Activated CD4-positive, alpha-beta T cell treated with anti-CD3 and anti-CD28 coated beads for 24 hours (primary cell): ENCODE results near the gene TMOD1.

Experiments used
- DNase-seq, 2 donors: peaks; one replicate each; pipeline ENCODE4 v3.0.0-alpha.2; 2020; ENCODE audit warnings: low read depth in 2 of 2

TMOD1 gene

DNA sequence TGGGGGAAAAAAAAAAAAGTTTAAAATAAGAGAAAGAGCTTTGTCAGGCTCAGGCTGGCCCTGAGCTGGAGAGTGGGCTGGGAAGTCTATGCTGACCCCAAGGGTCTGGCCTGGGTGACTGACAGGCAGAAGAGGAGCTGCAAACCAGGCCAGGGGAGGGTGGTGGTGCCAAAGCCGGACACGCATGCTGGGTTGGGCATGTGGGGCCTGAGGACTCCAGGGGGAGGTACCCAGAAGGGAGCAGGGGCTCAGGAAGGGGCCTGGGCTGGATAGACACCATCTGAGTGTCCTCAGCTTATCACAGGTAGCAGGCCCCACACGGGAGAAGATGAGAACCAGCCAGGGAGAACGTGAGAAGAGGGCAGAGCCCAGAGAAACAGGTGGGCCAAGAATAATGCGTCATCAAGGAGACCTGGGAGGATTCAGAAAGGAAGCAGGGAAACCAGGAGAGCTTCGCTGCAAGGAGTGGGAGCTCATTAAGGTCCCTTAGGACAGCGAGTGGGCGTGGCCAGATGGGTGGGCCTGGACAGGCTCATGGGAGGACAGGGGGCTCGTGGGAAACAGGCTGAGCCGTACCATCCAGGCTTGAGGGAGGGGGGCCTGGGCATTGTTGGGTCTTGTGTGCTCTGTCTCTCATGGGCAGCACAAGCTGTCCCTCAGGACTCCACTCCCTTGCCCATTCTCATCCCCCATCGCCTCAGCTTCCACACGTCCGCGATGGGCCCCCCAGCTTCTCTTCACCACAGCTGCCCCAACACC is 16.0 kb downstream of the TMOD1 start:
- DNase-seq, result no peak

DNA sequence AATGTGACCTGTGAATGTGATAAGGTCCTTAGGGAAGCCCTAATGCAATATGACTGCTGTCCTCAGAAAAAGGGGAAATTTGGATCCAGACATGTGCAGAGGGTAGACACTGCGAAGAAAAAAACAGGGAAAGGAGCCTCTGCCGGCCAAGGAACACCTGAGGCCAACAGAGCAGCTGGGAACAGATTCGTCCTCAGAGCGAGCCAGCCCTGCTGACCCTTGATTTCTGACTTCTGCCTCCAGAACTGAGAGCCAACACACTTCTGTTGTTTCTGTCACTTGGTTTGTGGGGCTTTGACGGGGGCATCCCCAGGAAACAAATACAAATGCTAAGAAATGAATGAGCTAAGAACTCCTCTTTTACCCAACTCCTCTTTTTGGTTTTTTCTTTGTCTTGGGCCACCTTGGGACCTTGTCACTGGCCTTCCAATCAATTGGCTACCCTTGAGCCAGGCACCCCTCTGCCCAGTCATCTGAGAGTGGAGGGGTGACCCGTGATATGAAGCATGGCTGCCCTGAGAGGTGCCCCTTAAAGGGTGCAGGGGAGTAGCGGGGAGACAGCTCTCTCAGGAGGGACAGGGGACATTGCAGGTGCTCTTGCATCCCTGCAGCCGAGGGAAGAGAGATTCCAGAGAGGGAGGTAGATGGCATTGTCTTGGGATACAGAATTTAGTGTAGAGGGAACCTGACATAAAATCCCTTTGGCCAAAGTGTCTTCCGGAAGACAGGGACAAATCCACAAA is 16.9 kb downstream of the TMOD1 start:
- no peak for DNase-seq

DNA sequence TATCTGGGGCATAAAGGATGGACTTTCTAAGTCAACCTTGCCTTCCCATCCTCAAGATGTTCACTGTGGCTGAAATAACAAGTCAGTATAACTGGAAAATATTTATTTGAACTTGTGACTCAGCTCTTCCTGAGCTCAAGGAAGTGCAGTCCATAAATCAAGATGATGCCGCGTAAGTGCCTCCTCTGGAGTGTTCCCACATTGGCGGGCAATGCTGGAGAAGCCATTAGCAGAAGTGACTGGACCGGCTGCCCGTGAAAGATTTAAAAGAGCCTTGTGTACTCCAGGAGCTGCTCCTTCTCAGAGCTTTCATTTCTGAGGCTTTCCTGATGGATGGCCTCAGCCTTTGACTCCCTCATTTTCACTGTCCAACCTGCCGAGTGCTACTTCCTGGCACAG is 17.4 kb downstream of the TMOD1 start:
- no peak for DNase-seq

DNA sequence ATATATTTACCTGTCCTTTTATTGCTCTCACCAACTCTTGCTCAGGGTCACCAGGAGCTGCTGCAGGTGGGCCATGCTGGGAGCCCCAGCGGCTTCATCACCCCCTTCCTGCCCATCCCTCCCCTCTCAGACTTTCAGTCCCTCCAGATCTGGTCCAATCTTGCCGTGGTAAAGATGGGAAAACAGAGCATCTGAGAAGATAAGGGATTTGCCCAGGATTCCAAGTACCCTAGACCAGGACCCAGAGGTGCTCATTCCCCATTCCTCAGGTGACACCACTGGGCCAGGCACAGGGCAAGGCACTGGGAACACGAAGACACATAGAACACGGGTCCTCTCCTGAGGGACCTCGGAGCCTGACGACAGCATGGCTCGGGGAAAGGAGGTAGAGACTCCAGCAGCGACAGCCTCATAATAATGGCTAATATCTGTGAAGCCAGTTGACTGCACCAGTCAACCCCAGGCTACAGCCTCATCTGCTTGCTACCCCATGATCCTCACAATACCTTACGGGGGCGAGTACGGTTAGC is 18.0 kb downstream of the TMOD1 start:
- DNase-seq, result no peak

DNA sequence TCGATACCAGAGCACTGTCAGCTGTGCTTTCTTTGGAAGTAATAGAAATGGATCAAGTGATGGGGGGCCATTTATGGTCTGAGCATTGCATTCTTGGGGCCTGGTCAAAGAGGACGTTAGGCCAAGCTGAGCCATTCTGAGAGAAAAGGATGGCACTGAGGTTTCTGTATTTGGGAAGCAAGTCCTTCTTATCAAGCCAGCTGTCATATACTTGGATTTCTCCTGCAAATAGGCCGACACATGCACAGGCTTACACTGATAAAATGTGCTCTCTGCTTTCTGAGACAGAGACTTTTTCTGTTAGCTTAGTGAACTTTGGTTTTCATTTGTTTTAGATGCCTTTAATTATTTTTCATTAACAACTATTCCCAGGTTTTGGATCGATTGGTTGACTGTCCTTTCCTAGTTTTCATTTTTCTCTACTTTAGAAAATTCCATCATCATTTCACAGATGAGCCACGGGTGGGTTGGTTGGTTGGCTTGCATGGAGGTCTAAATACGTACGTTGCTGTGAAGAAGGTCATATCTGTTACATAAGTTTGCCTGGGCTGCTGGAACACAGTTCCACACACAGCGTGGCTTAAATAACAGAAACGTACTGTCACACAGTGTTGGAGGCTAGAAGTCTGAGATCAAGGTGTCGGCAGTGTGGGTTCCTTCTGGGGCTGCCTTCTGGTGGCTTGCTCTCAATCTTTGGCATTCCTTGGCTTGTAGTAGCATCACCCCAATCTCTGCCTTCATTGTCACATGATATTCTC is 20.3 kb downstream of the TMOD1 start:
- DNase-seq, result no peak

DNA sequence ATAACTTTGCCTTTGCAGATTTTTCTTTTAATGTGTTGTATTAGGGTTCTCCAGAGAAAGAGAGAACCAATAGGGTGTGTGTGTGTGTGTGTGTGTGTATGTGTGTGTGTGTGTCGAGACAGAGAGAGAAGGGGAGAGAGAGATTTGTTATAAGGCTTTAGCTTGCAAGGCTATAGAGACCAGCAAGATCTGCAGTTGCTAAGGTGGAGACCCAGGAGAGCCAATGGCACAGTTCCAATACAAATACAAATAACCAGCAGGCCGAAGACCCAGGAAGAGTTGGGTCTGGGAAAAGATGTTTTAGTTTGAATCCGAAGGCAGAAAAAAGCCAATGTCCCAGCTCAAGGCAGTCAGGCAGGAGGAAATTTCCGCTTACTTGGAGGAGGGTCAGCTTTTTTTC is 23.0 kb downstream of the TMOD1 start:
- DNase-seq, result no peak

DNA sequence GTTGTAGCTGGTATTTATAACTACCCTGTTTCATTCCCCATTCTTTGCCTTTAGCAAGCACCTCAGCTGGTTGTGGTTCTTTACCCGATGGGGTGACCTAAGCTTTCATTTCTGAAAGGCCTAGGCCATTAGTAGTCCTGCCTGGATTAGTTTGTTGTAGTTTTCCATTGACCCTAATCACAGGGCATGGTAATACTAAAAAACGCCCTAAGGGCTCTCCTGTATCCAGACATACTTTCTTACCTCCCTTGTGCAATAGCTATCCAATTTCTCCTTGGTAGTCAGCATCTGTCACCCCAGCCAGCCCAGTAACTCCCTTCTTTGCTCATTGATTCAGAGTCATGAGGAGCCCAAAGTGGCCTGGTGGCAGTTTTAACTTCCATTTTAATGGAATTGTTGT is 24.0 kb downstream of the TMOD1 start:
- DNase-seq, result no peak

DNA sequence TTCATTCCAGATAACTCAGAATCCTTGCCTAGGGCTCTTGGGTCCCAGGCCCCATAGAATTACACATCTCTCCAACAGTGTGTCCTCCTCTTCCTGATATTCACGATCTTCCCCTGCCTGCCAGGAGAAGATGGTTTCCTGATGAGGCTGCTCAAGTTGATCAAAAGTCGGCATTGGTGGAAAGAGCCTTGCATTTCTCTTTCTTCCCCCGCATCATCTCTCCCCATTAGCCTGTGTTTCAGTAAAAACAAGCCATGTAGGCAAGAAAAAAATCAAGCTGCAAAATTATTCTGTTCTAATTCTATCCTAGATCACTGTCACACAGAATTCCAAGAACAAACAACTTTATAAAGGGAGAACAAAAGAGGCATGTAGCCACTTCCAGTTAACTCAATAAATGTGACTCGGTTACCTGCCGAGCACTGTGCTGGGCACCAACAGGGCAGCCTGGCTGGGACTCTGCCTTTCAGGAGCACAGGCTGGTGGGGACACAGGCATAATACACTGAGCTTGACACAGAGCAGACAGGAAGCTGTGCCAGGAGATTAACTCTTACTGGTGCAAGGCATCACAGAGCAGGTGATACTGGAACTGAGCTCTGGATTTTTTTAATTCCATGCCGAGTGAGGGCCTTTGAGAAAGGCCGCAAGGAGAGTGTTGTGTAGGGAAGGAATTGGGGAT is 25.6 kb downstream of the TMOD1 start:
- no peak for DNase-seq

DNA sequence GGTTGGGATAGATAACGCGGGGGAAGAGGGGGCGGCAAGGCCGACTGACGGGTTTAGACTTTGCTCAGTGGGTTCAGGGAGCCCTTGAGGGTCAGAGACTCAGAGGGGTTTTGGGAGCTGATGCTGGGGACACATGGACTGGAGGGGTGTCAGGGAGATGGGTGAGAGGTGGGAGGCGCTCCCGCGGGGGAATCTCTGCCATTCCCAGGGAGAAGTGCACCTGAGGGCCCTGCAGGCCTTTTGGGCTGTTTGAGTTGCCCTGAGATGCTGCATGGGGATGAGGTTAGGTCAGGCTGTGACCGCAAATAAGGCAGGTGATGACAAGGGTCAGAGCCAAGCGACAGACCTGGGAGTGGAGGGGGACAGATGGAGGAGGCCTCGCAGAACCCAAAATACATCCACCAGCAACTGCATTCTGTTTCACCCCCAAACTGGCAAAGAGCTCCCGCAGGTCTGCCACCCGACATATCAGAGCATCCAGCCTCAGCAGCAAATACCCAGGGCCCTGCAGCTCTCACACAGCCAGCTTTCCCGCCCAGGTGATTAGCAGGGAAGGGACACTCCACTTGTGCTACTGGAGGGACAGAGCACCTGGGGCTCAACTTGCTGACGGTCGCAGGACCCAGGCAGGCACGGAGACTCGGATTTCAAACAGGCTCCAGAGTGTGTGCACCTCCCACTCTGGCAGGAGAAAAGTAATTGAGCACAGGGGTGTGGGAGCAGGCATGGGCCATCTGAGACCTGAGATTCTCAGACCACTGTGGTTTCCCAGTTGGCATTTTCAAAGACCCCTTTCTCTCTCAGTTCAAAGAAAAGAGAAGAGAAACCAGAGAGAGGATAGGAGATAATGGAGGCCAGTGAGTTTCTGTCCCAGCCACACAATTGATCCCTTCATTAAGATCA is 26.4 kb downstream of the TMOD1 start:
- DNase-seq, result no peak

DNA sequence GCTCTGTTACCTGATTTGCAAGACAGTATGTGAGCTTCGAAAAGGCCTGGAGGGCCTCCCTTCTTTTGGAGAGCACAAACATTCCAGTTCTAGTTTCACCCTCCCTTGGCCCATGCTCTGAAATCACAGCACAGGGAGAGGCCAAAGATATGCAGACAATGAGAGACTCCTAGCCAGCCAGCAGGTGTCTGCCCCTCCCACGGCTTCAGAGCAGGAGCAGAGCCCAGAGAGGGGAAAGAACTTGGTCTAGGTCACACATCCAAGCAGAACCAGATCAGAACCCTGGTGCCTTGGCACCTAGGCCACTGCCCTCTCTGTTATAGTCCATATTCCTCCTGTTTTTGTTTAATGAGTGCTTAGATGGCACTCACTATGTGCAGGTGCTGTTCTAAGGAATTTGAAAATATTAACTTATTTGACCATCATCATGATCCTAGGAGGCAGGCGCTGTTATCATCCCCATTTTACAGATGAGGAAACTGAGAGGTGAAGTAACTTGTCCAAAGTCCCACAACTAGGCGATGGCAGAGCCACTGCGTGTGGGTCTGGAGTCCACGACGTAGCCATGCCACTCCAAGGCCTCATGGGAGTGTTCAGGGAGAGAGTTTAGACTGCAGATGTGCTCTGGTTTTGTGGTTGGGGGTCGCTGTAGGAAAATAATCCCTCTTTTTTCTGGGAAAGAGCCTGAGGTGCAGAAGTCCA is 27.2 kb downstream of the TMOD1 start:
- DNase-seq, result no peak

DNA sequence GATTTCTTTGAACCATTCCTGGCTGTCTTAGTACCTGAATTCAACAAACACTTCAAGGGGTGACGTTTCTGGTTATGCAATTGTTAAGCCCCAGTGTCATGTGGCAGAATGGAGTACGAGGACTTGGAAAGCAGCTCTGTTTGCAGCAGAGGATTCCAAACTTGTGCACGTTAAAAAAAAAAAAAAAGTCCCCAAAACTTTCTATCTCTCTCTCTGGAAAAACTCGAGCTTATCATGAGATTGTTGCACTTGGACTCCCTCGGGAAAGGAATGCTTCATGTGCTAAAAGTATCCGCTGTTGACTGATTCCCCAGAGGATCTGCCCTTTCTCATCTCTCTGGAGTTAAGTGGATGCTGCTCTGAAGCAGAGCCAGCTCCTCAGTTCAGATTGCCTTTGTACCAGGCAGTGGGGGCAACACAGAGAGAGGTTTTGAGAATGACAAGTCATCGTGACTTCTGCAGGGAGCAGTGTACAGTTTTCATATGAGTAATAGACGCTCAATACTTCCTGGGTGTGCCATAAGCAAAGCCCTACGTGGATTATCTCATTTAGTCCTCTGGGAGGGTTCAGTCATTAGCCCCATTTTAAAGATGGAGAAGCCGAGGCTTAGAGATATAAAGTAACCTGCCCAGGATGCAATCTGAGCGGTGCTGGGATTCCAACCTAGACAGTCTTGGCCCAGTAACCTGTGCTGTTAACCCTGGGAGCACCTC is 28.1 kb downstream of the TMOD1 start:
- DNase-seq, result no peak

DNA sequence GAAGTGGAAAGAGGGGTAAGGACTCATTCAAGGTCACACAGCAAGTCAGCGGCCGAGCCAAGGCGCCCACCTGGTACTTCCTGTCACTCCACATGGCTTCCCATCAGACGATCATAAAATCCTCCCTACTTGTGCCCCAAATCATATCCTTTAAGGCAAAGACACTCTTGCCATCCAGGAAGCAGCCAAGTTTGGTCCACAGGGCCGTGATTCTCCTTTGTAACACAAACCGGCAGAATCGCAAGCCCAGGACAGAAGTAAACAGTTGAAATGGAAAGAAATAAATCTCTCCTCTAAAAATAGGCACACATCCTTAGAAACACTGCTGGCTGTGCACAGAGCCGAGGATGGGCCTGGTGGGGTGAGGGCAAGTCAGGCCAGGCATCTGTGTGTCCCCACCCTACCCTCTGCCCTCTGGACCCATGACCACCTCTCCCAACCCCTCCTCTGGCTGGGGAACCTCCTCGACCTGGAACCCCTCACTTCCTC is 30.5 kb downstream of the TMOD1 start:
- no peak for DNase-seq

DNA sequence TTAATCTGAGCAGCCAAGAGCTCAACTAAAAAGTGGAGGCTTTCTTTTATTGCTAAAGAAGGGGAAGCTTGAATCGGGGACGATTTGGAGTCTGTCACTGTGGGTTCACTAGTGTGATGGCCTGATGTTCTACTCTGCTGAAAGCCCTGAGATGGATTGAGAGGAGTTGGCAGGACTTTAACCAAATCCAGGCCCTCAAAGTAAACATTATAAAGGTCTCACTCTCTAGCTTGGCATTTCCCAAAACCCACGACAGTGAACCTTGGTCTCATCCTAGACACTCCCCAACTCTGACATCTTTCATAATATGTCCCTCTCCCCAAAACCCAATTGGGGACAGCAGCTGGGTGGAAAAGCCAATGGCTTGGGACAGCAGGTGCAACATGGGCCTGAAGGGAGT is 32.7 kb downstream of the TMOD1 start:
- DNase-seq, result no peak

DNA sequence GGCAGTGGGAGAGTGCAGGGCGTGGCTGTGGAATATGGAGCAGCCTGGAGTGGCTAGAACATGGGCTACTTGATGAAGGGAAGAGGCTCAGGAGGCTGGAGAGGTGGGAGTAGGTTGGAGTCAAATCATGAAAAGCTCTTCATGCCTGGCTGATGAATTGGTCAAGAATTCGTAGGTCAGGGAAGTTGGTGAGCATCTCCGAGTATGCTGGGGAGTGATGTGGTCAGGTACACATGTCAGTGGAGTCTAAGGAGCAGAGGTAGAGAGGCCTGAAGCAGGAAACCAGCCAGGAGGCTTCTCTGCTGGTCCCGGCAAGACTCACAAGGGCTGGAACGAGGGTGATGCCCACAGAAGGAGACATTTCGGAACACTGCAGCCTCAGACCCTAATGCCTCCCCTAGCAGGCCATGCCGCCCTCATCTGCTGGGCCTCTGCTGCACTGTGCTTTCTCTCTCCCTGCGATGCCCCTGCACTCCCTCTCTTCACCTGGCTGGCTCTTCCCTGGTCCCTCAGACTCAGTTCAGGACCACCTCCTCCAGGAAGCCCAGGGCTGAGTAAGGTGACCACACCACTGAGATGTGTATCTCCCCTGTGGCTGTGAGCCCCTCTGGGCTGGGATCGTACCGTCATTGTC is 33.6 kb downstream of the TMOD1 start:
- no peak for DNase-seq

DNA sequence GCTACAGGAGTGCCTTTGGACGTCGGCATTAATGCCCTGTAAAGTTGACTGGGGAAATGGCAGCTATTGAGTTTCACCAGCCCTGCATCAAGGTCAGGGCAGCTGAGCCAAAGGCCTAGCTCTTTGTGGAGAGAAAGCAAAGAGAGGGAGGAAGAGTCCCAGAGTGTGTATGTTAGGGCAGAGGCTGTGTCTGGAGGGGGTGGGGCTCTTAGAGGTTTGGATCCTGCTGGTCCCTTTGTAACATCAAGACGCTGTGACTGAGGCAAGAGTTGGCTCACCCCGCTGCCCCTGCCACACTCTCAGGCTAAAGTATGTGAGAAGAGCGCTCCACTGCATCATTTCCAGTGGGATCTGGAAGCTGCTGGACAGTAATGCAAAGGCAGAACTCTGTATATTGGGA is 34.3 kb downstream of the TMOD1 start:
- DNase-seq, result no peak

DNA sequence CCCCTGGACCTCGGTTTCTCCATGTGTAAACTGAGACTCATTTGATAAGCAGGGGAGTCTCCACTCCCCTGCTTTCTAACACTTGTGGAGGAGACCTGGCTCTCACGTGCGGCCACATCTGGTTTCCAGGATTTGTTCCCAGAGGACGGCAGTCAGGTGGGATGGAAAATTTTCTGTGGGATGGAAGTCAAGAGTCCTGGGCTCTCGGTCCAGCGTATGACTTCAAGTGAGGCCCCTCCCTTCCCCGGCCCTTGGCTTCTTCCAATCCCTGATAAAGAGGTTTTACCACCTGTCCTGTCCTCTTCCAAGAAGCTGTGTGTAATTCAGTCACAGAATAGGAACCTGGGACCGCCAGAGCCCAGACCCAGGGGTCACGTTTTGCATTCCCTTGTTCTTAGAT is 35.0 kb downstream of the TMOD1 start:
- no peak for DNase-seq

DNA sequence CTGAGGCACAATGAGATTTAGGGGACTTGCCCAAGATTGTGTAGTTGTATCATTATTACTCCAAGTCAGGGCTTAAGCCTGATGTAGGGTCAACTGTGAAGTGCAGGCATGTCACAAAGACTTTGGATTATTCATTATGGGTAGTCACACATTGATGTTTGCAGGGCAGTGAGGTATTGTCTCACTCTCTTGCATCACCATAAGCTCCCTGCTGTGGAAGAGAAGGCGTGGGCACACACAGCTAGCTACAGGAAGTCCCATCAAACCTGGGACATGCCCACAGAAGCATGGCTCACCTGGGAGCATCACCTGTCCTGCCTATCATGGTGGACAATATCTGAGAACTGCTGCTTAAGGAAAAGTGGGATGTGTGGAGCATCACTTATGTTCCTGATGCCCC is 42.1 kb downstream of the TMOD1 start:
- no peak for DNase-seq

DNA sequence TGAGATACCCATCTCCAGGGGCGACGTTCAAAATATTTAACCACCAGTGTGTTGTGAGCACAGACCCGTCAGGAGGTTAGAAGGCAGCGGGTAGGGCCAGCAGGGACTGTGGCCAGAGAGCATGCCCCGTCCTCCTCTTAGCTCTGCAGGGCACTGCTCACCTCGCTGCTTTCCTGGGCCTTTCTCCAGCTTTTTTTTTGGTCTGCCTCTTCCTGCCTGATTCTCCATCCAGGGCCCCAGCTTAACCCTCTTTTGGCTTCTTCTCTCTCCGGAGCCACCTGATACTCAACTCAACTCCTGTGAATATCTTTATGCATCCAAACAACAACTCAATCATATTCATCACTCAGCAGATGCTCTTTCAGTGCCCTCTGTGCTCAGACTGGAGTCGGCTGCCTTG is 44.0 kb downstream of the TMOD1 start:
- no peak for DNase-seq
